ENCODE data around the gene ZNF557.
"Not testable (repeated sequence)": the region's sequence is repeated elsewhere in the genome, so short reads cannot be mapped to it uniquely, and the experiment has no call there.

The ZNF557 gene

DNA sequence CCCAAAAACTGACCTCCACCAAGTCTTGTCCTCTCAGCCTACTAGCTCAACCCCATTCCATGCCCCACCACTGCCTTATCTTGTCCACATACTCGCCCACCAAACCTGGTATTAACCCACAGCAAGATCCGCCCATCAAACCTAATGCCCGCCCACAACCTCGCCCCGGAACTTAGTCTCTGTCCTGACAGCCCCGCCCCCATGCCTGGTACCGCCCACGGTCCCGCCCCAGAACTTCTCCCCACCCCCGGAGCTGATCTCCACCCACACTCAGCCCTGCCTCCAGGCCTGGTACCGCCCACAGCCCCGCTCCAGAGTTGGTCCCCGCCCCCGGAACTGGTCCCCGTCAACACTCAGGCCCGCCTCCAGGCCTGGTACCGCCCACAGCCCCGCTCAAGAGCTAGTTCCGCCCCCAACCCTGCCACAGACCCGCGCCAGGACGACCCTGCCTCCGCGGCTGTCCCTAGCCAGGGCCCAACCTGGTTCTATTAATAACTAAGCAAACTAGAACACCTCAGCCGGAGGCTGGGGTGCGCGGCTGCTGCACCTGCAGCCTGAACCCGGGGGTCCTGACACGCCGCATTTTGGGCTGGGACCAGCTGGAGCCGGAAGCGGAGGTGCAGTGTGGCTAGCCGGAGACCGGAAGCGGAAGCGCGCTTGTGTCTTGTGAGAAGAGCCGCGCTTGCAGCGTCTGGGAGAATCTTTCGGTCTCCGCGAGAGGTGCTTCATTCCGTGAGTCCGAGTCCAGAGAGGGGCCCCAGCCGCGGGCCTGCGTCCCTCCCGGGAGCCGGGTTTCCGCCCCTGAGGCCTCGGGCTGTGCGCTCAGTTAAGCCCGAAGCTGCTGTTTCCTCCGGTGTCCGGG lies at the start of gene ZNF557:
ZNF557 (plus strand) TSS at position 662 of the 862 bp plus-strand sequence. CDS start 5,372 bp downstream, outside the sequence.
- peak; percentile 100 for DNase-seq

GRCh38 chr19:7021331-7021730 lies 48.2 kb upstream of the ZNF557 start, which contains the start of gene MBD3L2B:
Gene MBD3L2B (minus strand): TSS chr19:7021431. CDS start chr19:7021397, 34 bp downstream.
- DNase-seq: not testable (repeated sequence)

DNA sequence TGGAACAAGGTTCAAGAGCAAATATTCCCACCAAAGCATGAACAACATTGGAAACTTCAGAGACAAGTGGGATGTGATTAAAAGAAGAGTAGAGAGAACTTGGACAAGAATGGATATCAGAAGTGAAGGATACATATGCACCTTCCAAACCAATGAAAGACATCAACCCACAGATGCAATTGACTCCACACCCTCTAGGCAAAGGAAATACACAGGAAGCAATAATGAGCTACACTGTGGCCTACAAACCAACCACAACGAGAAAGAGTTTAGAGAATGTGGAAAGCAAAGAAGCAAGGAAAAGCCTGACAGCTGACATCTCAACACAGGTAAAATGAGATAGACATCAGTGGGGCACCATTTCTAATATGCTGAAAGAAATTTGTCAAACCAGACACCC lies 40.7 kb upstream of the ZNF557 start:
- not testable (repeated sequence) for DNase-seq

- not testable (repeated sequence) for DNase-seq
Observed at GRCh38 chr19:7030278-7030677, 39.2 kb upstream of the ZNF557 start, which contains the start of gene MBD3L5. Gene MBD3L5 (plus strand): TSS chr19:7030578. CDS start chr19:7030612, 34 bp downstream.

DNA sequence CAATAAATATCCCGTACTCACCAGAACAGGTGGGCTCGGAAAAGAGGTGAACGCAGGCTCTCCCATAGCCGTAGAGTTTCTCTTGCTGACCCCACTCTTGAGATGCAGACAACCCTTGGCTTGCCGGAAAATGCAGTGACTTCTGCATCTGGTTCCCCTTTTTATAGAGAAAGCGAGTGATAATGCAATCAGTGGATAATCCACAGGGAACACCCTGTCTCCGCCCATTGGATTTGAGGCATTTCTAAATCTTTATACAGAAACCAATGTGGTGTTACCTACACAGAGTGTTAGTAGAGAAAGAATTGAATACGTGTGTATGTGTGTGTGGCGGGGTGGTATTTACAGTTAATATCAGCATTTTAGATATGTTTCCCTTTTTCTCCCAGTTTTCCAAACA lies 29.4 kb upstream of the ZNF557 start, which contains the start of gene MBD3L4:
MBD3L4 (minus strand) TSS at position 101 of the 400 bp plus-strand sequence; CDS start at position 66, 35 bp downstream.
- not testable (repeated sequence) for DNase-seq

DNA sequence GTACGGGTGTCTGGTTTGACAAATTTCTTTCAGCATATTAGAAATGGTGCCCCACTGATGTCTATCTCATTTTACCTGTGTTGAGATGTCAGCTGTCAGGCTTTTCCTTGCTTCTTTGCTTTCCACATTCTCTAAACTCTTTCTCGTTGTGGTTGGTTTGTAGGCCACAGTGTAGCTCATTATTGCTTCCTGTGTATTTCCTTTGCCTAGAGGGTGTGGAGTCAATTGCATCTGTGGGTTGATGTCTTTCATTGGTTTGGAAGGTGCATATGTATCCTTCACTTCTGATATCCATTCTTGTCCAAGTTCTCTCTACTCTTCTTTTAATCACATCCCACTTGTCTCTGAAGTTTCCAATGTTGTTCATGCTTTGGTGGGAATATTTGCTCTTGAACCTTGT lies 27.9 kb upstream of the ZNF557 start:
- not testable (repeated sequence) for DNase-seq

GRCh38 chr19:7049021-7049420 lies 20.5 kb upstream of the ZNF557 start, which contains the start of gene MBD3L2:
Gene MBD3L2 (plus strand): TSS chr19:7049321. CDS start chr19:7049374, 53 bp downstream.
- not testable (repeated sequence) for DNase-seq

DNA sequence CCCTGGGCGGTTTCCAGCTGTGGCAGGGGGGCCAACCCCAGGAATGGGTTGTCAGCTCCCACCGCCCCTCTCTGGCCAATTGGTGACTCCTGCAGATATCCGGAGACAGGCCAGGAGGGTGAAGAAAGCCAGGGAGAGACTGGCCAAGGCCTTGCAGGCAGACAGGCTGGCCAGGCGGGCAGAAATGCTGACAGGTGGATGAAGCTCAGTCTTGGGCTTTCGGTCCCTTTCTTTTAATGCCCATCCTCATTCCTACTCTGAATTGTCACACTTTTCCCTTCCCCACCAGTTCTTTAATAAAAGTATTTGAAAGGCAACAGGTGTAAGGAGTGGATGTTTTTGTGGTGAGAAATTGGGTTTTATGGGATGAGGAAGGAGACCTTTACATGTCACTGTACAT lies 18.1 kb upstream of the ZNF557 start:
- DNase-seq: not testable (repeated sequence)

DNA sequence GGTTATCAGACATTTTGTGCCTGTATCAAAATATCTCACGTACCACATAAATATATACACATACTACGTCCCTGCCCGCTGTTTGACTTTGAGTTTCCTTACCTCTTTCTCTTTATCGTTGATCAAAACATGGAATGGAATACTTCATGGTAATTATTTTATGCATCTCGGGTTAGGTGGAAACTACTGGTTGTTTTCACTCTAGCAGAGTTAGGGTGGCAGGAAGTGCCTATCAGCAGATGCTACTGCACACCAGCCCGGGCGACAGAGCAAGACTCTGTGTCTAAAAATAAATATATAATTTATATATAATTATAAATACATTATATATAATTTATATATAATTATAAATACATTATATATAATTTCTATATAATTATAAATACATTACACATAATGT lies 16.6 kb upstream of the ZNF557 start:
- DNase-seq: not testable (repeated sequence)

DNA sequence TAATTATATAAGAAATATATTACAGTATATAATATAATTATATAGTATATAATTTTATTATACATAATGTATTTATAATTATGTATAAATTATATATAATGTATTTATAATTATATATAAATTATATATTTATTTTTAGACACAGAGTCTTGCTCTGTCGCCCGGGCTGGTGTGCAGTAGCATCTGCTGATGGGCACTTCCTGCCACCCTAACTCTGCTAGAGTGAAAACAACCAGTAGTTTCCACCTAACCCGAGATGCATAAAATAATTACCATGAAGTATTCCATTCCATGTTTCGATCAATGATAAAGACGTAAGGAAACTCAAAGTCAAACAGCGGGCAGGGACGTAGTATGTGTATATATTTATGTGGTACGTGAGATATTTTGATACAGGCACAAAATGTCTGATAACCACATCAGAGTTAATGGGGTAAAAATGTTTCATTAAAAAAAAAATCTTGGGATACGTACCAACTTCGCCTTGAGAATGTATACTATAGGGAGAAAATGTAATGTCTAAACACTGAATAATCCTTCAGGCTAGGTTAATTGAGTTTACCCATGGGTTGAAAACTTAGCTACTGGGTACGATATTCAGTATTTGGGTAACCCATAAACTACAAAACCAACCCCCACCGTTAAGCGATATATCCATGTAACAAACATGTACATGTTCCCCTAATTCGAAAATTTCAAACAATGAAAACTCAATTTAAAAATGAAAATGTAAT lies 14.7 kb upstream of the ZNF557 start:
- not testable (repeated sequence) for DNase-seq

DNA sequence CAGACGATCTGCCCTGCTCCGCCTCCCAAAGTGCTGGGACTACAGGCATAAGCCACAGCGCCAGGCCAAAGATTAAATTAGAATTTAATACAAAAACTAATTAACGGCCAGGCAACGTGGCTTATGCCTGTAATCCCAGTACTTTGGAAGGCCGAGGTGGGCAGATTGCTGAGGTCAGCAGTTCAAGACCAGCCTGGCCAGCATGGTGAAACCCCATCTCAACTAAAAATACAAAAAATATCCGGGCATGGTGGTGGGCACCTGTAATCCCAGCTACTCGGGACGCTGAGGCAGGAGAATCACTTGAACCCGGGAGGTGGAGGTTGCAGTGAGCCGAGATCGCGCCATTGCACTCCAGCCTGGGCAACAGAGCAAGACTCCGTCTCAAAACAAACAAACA lies 13.8 kb upstream of the ZNF557 start:
- not testable (repeated sequence) for DNase-seq

GRCh38 chr19:7056371-7056770 lies 13.1 kb upstream of the ZNF557 start:
- DNase-seq: not testable (repeated sequence)

DNA sequence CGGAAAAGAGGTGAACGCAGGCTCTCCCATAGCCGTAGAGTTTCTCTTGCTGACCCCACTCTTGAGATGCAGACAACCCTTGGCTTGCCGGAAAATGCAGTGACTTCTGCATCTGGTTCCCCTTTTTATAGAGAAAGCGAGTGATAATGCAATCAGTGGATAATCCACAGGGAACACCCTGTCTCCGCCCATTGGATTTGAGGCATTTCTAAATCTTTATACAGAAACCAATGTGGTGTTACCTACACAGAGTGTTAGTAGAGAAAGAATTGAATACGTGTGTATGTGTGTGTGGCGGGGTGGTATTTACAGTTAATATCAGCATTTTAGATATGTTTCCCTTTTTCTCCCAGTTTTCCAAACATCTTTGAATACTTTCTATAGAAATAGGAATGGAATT lies 10.9 kb upstream of the ZNF557 start, which contains the start of gene MBD3L3:
MBD3L3 (minus strand) TSS at position 101 of the 400 bp plus-strand sequence; CDS start at position 30, 71 bp downstream.
- not testable (repeated sequence) for DNase-seq

DNA sequence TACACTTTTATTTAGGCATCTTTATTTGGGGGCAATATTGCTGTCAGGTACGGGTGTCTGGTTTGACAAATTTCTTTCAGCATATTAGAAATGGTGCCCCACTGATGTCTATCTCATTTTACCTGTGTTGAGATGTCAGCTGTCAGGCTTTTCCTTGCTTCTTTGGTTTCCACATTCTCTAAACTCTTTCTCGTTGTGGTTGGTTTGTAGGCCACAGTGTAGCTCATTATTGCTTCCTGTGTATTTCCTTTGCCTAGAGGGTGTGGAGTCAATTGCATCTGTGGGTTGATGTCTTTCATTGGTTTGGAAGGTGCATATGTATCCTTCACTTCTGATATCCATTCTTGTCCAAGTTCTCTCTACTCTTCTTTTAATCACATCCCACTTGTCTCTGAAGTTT lies 9.5 kb upstream of the ZNF557 start:
- not testable (repeated sequence) for DNase-seq

GRCh38 chr19:7063339-7063738 lies 6.2 kb upstream of the ZNF557 start:
- DNase-seq: no peak

DNA sequence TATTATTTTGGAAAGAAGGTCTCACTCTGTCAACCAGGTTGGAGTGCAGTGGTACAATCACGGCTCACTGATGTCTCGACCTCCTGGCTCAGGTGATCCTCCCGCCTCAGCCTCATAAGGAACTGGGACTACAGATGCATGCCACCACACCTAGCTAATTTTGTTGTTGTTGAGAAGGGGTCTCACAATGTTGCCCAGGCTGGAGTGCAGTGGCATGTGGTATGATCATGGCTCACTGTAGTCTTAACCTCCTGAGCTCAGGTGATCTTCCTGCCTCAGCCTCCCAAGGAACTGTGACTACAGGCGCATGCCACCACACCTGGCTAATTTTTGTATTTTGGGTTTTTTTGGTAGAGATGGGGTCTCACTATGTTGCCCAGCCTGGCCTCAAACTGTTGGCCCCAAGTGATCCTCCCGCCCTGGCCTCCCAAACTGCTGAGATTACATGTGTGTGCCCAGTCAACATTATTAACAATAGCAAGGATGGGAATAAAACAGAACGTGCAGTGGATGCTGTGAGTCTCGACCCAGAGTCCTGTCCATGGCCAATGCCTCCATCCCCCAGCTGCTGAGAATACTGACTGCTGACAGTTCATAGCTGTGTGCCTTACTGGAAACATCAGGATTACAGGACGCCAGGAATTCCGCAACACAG lies 5.6 kb upstream of the ZNF557 start:
- no peak for DNase-seq

DNA sequence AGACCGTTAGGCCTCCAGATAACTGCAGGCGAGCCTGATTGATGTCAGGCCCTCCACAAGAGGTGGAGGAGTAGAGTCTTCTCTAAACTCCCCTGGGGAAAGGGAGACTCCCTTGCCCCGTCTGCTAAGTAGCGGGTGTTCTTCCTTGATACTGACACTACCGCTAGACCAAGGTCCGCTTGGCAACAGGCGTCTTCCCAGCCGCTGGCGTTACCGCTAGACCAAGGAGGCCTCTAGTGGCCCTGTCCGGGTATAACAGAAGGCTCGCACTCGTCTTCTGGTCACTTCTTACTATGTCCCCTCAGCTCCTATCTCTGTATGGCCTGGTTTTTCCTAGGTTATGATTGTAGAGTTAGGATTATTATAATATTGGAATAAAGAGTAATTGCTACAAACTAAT lies 2.4 kb upstream of the ZNF557 start:
- DNase-seq: peak; percentile 23

DNA sequence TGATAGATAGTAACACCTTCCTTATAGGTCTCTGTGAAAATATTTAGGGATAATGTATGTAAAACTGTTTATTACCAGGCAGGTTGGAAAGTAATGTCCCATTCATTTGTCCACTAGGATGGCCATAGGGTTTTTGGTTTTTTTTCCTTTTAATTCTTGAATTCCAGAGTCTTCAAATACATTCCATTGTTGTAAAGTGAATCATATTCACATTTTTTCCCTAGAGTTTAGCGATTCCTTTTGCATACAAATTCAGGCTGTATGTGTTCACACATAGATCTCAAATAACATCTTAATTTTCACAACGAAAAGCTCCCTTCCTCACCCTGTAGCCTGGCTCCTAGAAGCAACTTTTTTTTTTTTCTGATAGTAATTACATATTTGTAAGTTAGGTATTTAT lies 1.8 kb upstream of the ZNF557 start:
- no peak for DNase-seq

- no peak for DNase-seq
Observed at GRCh38 chr19:7068599-7068998, 904 bp upstream of the ZNF557 start.

DNA sequence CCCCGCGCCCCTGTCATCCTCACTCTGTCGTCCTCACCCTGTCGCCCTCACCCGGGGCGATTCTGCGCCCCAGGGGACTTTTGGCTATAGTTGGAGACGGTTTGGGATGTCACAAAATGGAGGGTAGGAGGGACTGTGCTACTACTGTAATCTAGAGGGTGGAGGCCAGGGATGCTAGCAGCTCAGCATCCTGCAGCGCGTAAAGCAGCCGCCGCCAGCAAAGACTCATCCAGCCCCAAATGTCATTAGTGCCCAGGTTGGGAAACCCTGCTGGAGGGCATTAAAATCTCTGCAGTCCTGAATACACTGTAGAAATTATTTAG lies 362 bp downstream of the ZNF557 start:
- no peak for DNase-seq

GRCh38 chr19:7072541-7072940 lies 3.0 kb downstream of the ZNF557 start:
- DNase-seq: no peak

DNA sequence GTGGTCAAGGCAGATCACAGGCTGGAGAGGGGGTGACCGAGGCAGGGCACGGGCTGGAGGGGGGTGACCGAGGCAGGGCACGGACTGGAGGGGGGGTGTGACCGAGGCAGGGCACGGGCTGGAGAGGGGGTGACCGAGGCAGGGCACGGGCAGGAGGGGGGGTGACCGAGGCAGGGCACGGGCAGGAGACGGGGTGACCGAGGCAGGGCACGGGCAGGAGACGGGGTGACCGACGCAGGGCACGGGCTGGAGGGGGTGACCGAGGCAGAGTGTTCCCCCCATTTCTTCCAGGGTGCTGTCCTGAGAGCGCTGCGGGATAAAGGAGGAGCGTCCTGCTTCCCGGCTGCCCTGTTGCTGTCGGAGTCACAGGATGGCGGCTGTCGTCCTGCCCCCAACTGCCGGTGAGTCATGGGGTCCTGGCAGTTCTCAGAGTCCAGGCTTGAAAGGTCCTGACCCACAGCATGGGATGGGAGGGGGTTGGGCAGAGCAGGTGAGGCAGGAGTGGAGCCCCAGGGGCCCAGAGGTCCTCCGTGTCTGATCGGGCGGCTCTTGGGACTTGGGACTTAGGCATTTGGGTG lies 5.3 kb downstream of the ZNF557 start:
- DNase-seq: no peak
